GM18508 (cell line): ENCODE data around the gene SHMT2.
"Not testable (repeated sequence)": the region's sequence is repeated elsewhere in the genome, so short reads cannot be mapped to it uniquely, and the experiment has no call there.

Source experiments
- ATAC-seq: cut with Tn5 transposase; IDR thresholded peaks from one replicate; pipeline ENCODE4 v1.9.1; 2021; ENCODE audit warnings: moderate number of reproducible peaks; ENCODE audit not compliant: insufficient read depth, unreplicated experiment

SHMT2 gene

GRCh38 chr12:57255916-57256315 lies 26.4 kb downstream of the SHMT2 start:
- no peak for ATAC-seq

- ATAC-seq = no peak
Observed at GRCh38 chr12:57258977-57259970, 29.8 kb downstream of the SHMT2 start.

GRCh38 chr12:57260366-57260765 lies 30.9 kb downstream of the SHMT2 start:
- ATAC-seq = no peak

DNA sequence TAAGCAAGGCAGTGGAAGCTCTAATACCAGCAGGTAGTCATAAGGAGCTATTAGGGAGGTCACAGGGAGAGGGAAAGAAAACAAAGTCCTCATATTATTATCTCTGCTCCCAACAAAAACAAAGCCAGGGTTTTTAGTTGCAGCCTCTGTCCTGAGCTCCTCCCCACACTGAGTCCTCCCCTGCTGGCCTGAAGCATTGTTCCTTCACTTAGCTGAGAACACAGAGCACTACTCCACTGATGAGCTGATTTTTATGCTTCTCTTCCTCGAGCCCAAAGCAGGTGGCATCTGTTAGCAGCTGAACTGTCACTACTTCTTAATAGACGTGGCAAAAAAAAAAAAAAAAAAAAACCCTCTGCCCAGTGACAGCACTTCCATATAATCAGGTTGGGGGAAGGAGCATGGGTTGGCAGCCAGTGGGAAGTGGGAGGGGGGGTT lies 31.9 kb downstream of the SHMT2 start:
- no peak for ATAC-seq

- ATAC-seq = no peak
Observed at GRCh38 chr12:57262126-57262822, 32.8 kb downstream of the SHMT2 start.

GRCh38 chr12:57263096-57263495 lies 33.6 kb downstream of the SHMT2 start:
- no peak for ATAC-seq

- ATAC-seq = no peak
Observed at GRCh38 chr12:57266681-57267080, 37.2 kb downstream of the SHMT2 start.

DNA sequence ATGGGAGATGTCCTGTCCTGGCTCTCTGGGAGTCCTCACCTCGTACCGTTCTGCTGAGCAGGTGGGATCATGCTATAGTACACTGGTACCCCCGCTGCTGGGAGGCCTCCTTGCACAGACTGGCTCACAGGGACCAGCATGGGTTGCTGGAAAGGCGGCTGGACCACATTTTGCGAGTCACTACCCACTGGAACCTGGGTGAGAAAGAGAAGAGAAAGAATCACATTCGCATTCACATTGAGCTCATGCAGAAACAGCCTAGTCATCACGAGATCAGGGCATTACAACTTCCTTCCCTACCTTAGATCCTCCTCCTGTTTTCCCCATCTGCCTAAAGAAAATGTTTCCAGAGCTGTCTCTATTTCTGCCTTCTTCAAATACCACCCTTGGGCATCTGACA lies 38.8 kb downstream of the SHMT2 start:
- ATAC-seq = no peak

DNA sequence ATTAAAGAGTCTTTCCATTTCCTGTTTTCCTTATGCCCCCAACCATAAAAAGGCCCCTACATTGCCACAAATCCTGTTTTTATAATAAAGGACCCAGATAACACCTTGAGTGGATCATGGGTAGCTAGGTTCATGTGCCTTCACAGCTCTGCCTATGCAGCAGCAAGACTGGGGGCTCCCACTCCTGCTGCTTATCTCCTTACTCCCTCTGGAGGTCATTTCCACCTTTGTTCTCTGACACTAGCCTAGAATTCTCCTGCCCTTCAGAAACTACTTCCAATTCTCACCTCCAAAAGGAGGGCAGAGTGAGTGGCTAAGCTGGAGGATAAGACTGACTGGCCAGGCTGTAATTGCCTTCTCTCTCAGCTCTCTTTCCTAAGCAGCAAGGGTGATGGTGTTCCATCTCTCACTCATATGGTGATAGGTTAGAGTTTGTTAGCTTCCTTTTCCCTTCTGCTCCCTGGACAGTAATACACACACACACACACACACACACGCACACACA lies 41.5 kb downstream of the SHMT2 start:
- ATAC-seq = no peak

- no peak for ATAC-seq
Observed at GRCh38 chr12:57272337-57273151, 43.0 kb downstream of the SHMT2 start.

GRCh38 chr12:57273516-57273915 lies 44.0 kb downstream of the SHMT2 start:
- no peak for ATAC-seq

DNA sequence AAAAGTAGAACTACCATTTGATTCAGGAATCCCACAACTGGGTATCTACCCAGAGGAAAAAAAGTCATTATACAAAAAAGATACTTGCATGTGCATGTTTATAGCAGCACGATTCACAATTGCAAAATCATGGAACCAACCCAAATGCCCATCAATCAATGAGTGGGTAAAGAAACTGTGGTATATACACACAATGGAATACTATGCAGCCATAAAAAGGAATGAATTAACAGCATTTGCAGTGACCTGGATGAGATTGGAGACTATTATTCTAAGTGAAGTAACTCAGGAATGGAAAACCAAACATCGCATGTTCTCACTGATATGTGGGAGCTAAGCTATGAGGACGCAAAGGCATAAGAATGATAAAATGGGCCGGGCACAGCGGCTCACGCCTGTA lies 46.7 kb downstream of the SHMT2 start:
- not testable (repeated sequence) for ATAC-seq

DNA sequence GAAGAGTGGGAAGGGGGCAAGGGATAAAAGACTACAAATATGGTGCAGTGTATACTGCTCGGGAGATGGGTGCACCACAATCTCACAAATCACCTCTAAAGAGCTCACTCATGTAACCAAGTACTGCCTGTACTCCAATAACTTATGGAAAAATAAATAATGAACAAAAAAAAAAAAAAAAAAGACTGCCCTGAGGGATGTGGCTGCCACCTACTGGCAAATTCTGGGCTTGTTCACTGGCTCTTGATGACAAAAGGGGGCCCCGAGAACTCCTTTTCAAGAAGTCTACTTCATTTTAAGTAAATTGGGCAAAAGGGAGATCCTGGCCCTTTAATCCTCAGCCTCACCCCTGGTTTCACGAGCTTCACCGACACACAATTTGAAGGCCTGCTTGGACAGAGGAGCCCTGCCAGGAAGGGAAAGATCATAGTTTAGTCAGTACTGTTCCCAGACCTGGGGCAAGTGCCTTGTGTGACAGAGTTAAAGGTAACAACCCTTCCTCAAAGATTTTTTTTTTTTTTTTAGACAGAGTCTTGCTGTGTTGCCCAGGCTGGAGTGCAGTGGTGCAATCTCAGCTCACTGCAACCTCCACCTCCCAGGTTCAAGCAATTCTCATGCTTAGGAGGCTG lies 47.5 kb downstream of the SHMT2 start:
- no peak for ATAC-seq

DNA sequence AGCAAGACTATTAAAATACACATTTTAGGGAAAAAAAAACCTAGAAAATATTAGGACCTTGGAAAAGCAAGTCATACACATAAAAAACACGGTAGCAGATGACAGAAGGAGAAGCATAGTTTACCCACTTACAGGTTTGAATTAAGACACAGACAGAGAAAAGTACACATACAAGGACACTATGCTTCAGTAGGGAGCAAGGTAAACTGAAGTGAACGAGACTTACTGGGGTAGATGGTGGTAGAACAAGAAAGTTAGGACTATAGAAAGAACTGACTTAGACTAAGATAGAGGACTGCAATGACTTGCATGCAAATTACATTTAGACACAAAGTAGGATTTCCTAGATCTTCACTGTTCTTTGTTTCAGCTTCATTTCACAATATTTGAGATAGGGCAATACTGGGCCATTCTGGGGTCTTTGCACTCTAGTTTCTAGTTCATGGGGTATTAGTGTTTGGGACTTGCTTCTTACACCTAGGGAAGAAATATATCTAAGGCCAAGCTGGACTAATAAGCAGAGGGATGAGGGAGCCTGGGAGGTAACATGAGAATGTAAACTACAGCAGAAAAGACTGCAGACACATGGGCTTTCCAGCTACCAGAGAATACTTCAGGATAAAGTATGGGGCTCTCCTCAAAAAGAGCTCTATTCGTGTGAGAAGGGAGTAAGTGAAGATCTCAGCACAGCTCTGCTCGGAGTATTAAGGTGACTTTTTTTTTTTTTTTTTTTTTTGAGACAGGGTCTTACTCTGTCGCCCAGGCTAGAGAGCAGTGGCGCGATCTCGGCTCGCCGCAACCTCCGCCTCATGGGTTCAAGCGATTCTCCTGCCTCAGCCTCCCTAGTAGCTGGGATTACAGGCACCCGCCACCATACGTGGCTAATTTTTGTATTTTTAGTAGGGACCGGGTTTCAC lies 49.2 kb downstream of the SHMT2 start:
- ATAC-seq = no peak

DNA sequence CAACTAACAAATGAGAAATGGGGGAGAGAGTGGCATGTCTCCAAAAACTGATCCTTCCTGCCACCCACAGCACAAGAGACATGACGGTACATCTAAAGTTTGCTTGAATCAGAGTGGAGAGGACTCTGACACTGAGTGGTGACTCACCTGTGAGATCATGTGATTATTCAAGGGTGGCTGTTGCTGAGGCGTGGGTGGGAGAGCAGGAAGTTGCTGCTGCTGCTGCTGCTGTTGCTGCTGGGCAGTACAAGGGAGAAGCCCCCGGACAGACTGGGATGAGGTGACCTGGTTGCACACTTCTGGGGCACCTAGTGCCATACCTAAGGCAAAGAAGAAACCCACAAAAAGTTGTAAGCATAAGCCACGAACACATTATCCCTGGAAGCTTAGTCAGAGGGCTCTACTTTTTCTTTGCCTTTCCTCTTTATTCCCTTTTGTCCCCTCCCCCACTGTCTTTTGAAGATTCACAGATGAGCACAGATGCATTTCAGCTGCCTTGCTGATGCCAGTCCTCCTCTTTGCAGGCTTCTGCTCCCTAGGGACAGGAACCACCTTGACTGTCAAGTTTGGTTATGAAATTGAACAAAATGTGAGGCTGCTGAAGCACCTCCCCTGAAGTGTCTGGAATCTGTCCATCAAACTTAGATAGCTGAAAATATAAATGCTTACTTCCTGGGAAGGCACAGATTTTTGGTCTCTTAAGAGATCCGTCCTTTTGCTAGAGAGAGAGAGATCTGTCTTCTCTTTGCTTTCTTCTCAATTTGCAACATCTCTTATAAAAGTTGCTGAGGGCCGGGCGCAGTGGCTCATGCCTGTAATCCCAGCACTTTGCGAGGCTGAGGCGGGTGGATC lies 50.9 kb downstream of the SHMT2 start:
- peak; percentile 71 for ATAC-seq

- not testable (repeated sequence) for ATAC-seq
Observed at GRCh38 chr12:57282073-57282472, 52.6 kb downstream of the SHMT2 start.
